ENCODE results near the gene PAN3. TPM values are rescaled to one million over a fixed set of nuclear protein-coding genes. Genes with fewer than 3 reads are reported as not detected.

The PAN3 gene
- total and polyA plus RNA-seq, 2 experiments from 2014 or later: 7.8 to 25.1 TPM

GRCh38 chr13:28318496-28318895 lies 180.2 kb downstream of the PAN3 start:
- Histone ChIP-seq H3K4me1 (ENCODE audit: low read depth) (peaks cover 11% of the 10 kb centered on the region), H3K9me3 (ENCODE audit: low read depth) (no peaks in the 10 kb centered on the region), H3K4me3 (no peak overlapping the region), H3K27ac (no peak overlapping the region), H3K36me3 (no peaks in the 10 kb centered on the region), H3K27me3 (no peaks in the 10 kb centered on the region)
- no peak for TF ChIP-seq CTCF (IDR thresholded peaks at IDR 0.05; ENCODE audit: low read depth, low read length)
- no peak for DNase-seq (ENCODE audit: low read depth in 1 of 2, low spot score in 1 of 2)

GRCh38 chr13:28319528-28319927 lies 181.2 kb downstream of the PAN3 start:
- H3K9me3 ChIP-seq (ENCODE audit: low read depth): no peaks in the 10 kb centered on the region
- H3K27ac ChIP-seq: no peak overlapping the region
- H3K27me3 ChIP-seq: no peaks in the 10 kb centered on the region
- TF ChIP-seq CTCF (IDR thresholded peaks at IDR 0.05; ENCODE audit: low read depth, low read length): no peak
- H3K36me3 ChIP-seq: no peaks in the 10 kb centered on the region
- H3K4me1 ChIP-seq (ENCODE audit: low read depth): peaks cover 13% of the 10 kb centered on the region
- peak in 1 of 2 donors; percentile 40 for DNase-seq (ENCODE audit: low read depth in 1 of 2, low spot score in 1 of 2)
- H3K4me3 ChIP-seq: no peak overlapping the region

GRCh38 chr13:28320209-28320608 lies 181.9 kb downstream of the PAN3 start:
- TF ChIP-seq CTCF (IDR thresholded peaks at IDR 0.05; ENCODE audit: low read depth, low read length): no peak
- Histone ChIP-seq H3K36me3 (no peaks in the 10 kb centered on the region), H3K9me3 (ENCODE audit: low read depth) (no peaks in the 10 kb centered on the region), H3K4me3 (no peak overlapping the region), H3K27me3 (no peaks in the 10 kb centered on the region), H3K27ac (no peak overlapping the region), H3K4me1 (ENCODE audit: low read depth) (peaks cover 13% of the 10 kb centered on the region)
- DNase-seq (ENCODE audit: low read depth in 1 of 2, low spot score in 1 of 2): no peak

- no peak for TF ChIP-seq CTCF (IDR thresholded peaks at IDR 0.05; ENCODE audit: low read depth, low read length)
These were observed 182.7 kb downstream of the PAN3 start for GRCh38 chr13:28320884-28321574.

GRCh38 chr13:28321756-28322155 lies 183.4 kb downstream of the PAN3 start:
- no peak for TF ChIP-seq CTCF (IDR thresholded peaks at IDR 0.05; ENCODE audit: low read depth, low read length)

More at GRCh38 chr13:28320884-28321574, 182.7 kb downstream of the PAN3 start:
- Histone ChIP-seq H3K9me3 (ENCODE audit: low read depth) (no peaks in the 10 kb centered on the region), H3K4me3 (no peak overlapping the region), H3K27me3 (no peaks in the 10 kb centered on the region), H3K36me3 (no peaks in the 10 kb centered on the region), H3K4me1 (ENCODE audit: low read depth) (peaks cover 11% of the 10 kb centered on the region), H3K27ac (no peak overlapping the region)
- DNase-seq (ENCODE audit: low read depth in 1 of 2, low spot score in 1 of 2): no peak

More at GRCh38 chr13:28321756-28322155, 183.4 kb downstream of the PAN3 start:
- Histone ChIP-seq H3K4me3 (no peak overlapping the region), H3K27me3 (no peaks in the 10 kb centered on the region), H3K27ac (no peak overlapping the region), H3K9me3 (ENCODE audit: low read depth) (no peaks in the 10 kb centered on the region), H3K4me1 (ENCODE audit: low read depth) (peaks cover 6% of the 10 kb centered on the region), H3K36me3 (no peaks in the 10 kb centered on the region)
- no peak for DNase-seq (ENCODE audit: low read depth in 1 of 2, low spot score in 1 of 2)

Data from cardiac muscle cell (in vitro differentiated cells and primary cell).